GM23338 (cell line): ENCODE data around the gene SEMA3E. TPM values are rescaled to one million over a fixed set of nuclear protein-coding genes. Genes with fewer than 3 reads are reported as not detected.

Experiments used
- ATAC-seq: fragments of 200-7000 bp; cut with Tn5 transposase; 3 replicates; pipeline ENCODE4 v1.9.1; 2020
- DNase-seq: peaks from one replicate; pipeline ENCODE4 v3.0.0-alpha.2; 2015; ENCODE audit warnings: low spot score
- H2AFZ ChIP-seq: fragments of 200-600 bp; sonication (generic); 2 replicates; pipeline ENCODE4 v1.8.0; 2016; ENCODE audit warnings: antibody characterized with exemption, mild to moderate bottlenecking, moderate library complexity
- H3F3A ChIP-seq: fragments of 200-600 bp; sonication (generic); replicated peaks from 2 replicates; pipeline ENCODE4 v1.8.0; 2017; ENCODE audit warnings: antibody characterized with exemption, mixed run types, low read depth
- H3K27ac ChIP-seq: fragments of 200-600 bp; sonication (generic); 2 replicates; pipeline ENCODE4 v1.6.1; 2016; ENCODE audit warnings: low read depth
- H3K27me3 ChIP-seq: fragments of 200-600 bp; sonication (generic); 2 replicates; pipeline ENCODE4 v1.8.0; 2016; ENCODE audit warnings: mild to moderate bottlenecking, mixed run types, moderate library complexity; ENCODE audit not compliant: insufficient read depth
- H3K36me3 ChIP-seq: fragments of 200-600 bp; sonication (generic); 2 replicates; pipeline ENCODE4 v1.8.0; 2016; ENCODE audit warnings: mild to moderate bottlenecking; ENCODE audit not compliant: insufficient read depth
- H3K4me1 ChIP-seq: fragments of 200-600 bp; sonication (generic); 2 replicates; pipeline ENCODE4 v1.8.0; 2016; ENCODE audit warnings: mild to moderate bottlenecking, moderate library complexity; ENCODE audit not compliant: insufficient read depth
- H3K4me2 ChIP-seq: fragments of 200-600 bp; sonication (generic); 2 replicates; pipeline ENCODE4 v1.7.1; 2017; ENCODE audit warnings: mixed run types
- H3K4me3 ChIP-seq: fragments of 200-600 bp; sonication (generic); 2 replicates; pipeline ENCODE4 v1.6.1; 2016; ENCODE audit warnings: mixed run types
- H3K79me2 ChIP-seq: fragments of 200-600 bp; sonication (generic); replicated peaks from 2 replicates; pipeline ENCODE4 v1.8.0; 2017; ENCODE audit warnings: mild to moderate bottlenecking; ENCODE audit not compliant: insufficient read depth
- H3K9me2 ChIP-seq: fragments of 200-600 bp; sonication (generic); 2 replicates; pipeline ENCODE4 v1.8.0; 2017; ENCODE audit not compliant: insufficient read depth
- H4K20me1 ChIP-seq: fragments of 200-600 bp; sonication (generic); replicated peaks from 2 replicates; pipeline ENCODE4 v1.8.0; 2017; ENCODE audit warnings: mild to moderate bottlenecking; ENCODE audit not compliant: insufficient read depth
- H3K27ac Mint-ChIP-seq: 2 replicates; pipeline ENCODE4 v1.8.0; 2020; ENCODE audit warnings: inconsistent platforms, mild to moderate bottlenecking, moderate library complexity, mixed read lengths
- H3K27me3 Mint-ChIP-seq: 3 replicates; pipeline ENCODE4 v1.8.0; 2022; ENCODE audit warnings: low read depth, mild to moderate bottlenecking, moderate library complexity, mixed read lengths, inconsistent platforms; ENCODE audit not compliant: insufficient read depth, poor library complexity
- H3K36me3 Mint-ChIP-seq: 3 replicates; pipeline ENCODE4 v1.8.0; 2021; ENCODE audit warnings: low read depth, mild to moderate bottlenecking, inconsistent platforms, moderate library complexity, mixed read lengths
- H3K4me1 Mint-ChIP-seq: 3 replicates; pipeline ENCODE4 v1.8.0; 2020; ENCODE audit warnings: mild to moderate bottlenecking, inconsistent platforms, mixed read lengths
- H3K4me3 Mint-ChIP-seq: 3 replicates; pipeline ENCODE4 v1.8.0; 2021; ENCODE audit warnings: moderate library complexity, mild to moderate bottlenecking, inconsistent platforms, mixed read lengths
- H3K9me3 Mint-ChIP-seq: 3 replicates; pipeline ENCODE4 v1.8.0; 2020; ENCODE audit warnings: moderate library complexity, mild to moderate bottlenecking, inconsistent platforms, mixed read lengths
- CREB1 ChIP-seq: fragments of 250-450 bp; sonication (Bioruptor Pico); IDR thresholded peaks from 2 replicates; pipeline ENCODE4 v1.5.0; 2020; ENCODE audit warnings: low read depth, mild to moderate bottlenecking, moderate library complexity
- CTCF ChIP-seq, 2 experiments: fragments of 200-600 bp in 1 of 2; sonication (generic) in 1 of 2; conservative IDR thresholded peaks; 2 replicates each; pipeline versions ENCODE4 v1.5.1 to v1.6.1; 2016 to 2017; ENCODE audit warnings: antibody characterized with exemption in 2 of 2, low read depth in 2 of 2, mild to moderate bottlenecking in 2 of 2, moderate library complexity in 1 of 2
- EZH2 ChIP-seq: fragments of 200-600 bp; sonication (generic); IDR thresholded peaks from one replicate; pipeline ENCODE4 v1.8.0; 2017; ENCODE audit warnings: antibody characterized with exemption, mild to moderate bottlenecking, low read depth; ENCODE audit not compliant: unreplicated experiment
- EZH2phosphoT487 ChIP-seq: fragments of 200-600 bp; sonication (generic); IDR thresholded peaks from one replicate; pipeline ENCODE4 v1.8.1; 2018; ENCODE audit warnings: antibody characterized with exemption; ENCODE audit not compliant: unreplicated experiment
- JUNB ChIP-seq: IDR thresholded peaks from one replicate; pipeline ENCODE4 v1.6.1; 2016; ENCODE audit warnings: antibody characterized with exemption; ENCODE audit not compliant: unreplicated experiment
- NANOG ChIP-seq: IDR thresholded peaks from 2 replicates; pipeline ENCODE4 v1.6.1; 2016; ENCODE audit warnings: antibody characterized with exemption, borderline replicate concordance
- POLR2AphosphoS5 ChIP-seq: IDR thresholded peaks from 2 replicates; pipeline ENCODE4 v1.6.1; 2016; ENCODE audit warnings: antibody characterized with exemption, low read depth
- REST ChIP-seq: IDR thresholded peaks from one replicate; pipeline ENCODE4 v1.6.1; 2018; ENCODE audit warnings: antibody characterized with exemption; ENCODE audit not compliant: unreplicated experiment
- STAT1 ChIP-seq: IDR thresholded peaks from one replicate; pipeline ENCODE4 v1.6.1; 2016; ENCODE audit warnings: antibody characterized with exemption; ENCODE audit not compliant: unreplicated experiment
- ZNF114 ChIP-seq: fragments of 250-450 bp; sonication (Bioruptor Pico); IDR thresholded peaks from 2 replicates; pipeline ENCODE4 v1.5.0; 2020; ENCODE audit warnings: mild to moderate bottlenecking, moderate library complexity
- ZNF331 ChIP-seq: fragments of 250-450 bp; sonication (Bioruptor Pico); IDR thresholded peaks from 2 replicates; pipeline ENCODE4 v1.5.0; 2020; ENCODE audit warnings: low read depth, mild to moderate bottlenecking, moderate library complexity
- ZNF462 ChIP-seq: fragments of 250-450 bp; sonication (Bioruptor Pico); IDR thresholded peaks from 2 replicates; pipeline ENCODE4 v1.5.0; 2020; ENCODE audit warnings: mild to moderate bottlenecking, moderate library complexity
- polyA plus RNA-seq: library from polyadenylated mRNA; unstranded; fragments of >200 nt; fragmentation: Nextera tagmentation; extraction: Ambion mirVana; gene quantifications from 2 replicates; pipeline ENCODE4 v1.2.1, GENCODE V29; 2016
- total RNA-seq: library from RNA; depleted of rRNA; stranded (reverse); fragments of >200 nt; shearing (Covaris generic); gene quantifications from 2 replicates; pipeline ENCODE4 v1.2.3, GENCODE V29; 2014
- TF ChIP-seq, protein P1 (sequence below): IDR thresholded peaks from 2 replicates; pipeline ENCODE4 v1.6.1; 2016; ENCODE audit warnings: antibody characterized with exemption

Gene SEMA3E
- total and polyA plus RNA-seq, 2 experiments from 2014 or later = 5.4 to 15.7 TPM

DNA sequence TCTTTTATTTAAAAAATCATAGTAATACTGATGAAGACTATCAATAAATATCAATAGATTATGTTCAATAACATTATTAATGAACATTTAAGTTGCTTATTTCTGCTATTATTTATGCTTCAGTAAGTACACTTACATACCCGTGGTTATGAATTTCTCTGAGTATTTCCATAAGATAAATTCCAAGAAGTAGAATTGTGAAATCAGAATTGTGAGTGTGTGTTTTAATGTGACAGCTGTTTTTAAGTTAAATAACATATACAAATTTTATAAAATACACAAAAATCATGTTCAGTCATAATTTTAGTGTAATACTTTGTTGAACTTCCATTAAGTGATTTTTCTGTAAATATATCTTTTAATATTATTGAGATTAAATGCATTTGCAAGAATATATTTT lies 37.5 kb upstream of the SEMA3E start:
- H3K4me3 ChIP-seq = no peak overlapping the region
- no peak overlapping the region for H3K4me2 ChIP-seq
- Mint-ChIP-seq H3K27ac (no peak overlapping the region), H3K4me3 (no peak overlapping the region), H3K36me3 (no peaks in the 10 kb centered on the region), H3K9me3 (no peaks in the 10 kb centered on the region), H3K4me1 (peaks cover 70% of the 10 kb centered on the region), H3K27me3 (peaks cover 10% of the 10 kb centered on the region)
- H3K79me2 ChIP-seq = no peaks in the 10 kb centered on the region
- no peaks in the 10 kb centered on the region for H3K36me3 ChIP-seq
- H3K27ac ChIP-seq = no peak overlapping the region
- DNase-seq = no peak
- H2AFZ ChIP-seq = no peak overlapping the region
- TF ChIP-seq JUNB = no peak
- no peak for TF ChIP-seq ZNF462 (CRISPR knock-in tag)
- TF ChIP-seq STAT1 = no peak
- no peak for TF ChIP-seq CTCF (conservative IDR thresholded peaks at IDR 0.05; ENCODE audit: low read depth in 2 of 2)
- TF ChIP-seq POLR2AphosphoS5 = no peak
- TF ChIP-seq EZH2phosphoT487 = no peak
- no peak for TF ChIP-seq EZH2
- TF ChIP-seq, protein P1, sequence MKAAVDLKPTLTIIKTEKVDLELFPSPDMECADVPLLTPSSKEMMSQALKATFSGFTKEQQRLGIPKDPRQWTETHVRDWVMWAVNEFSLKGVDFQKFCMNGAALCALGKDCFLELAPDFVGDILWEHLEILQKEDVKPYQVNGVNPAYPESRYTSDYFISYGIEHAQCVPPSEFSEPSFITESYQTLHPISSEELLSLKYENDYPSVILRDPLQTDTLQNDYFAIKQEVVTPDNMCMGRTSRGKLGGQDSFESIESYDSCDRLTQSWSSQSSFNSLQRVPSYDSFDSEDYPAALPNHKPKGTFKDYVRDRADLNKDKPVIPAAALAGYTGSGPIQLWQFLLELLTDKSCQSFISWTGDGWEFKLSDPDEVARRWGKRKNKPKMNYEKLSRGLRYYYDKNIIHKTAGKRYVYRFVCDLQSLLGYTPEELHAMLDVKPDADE = no peak
- TF ChIP-seq ZNF331 (CRISPR knock-in tag) = no peak
- TF ChIP-seq ZNF114 (CRISPR knock-in tag) = no peak
- TF ChIP-seq CREB1 (CRISPR knock-in tag) = no peak
- TF ChIP-seq NANOG = no peak
- no peak for TF ChIP-seq REST
- no peaks in the 10 kb centered on the region for H4K20me1 ChIP-seq
- peaks cover 44% of the 10 kb centered on the region for H3K27me3 ChIP-seq
- H3K9me2 ChIP-seq = no peaks in the 10 kb centered on the region
- peaks cover 40% of the 10 kb centered on the region for H3K4me1 ChIP-seq
- ATAC-seq = no peak
- H3F3A ChIP-seq = no peaks in the 10 kb centered on the region
